ENCODE data around the gene LCA5. TPM values are rescaled to one million over a fixed set of nuclear protein-coding genes. Genes with fewer than 3 reads are reported as not detected.

Gene LCA5
- total RNA-seq, 1 experiment from 2014 or later = 2.0 TPM

DNA sequence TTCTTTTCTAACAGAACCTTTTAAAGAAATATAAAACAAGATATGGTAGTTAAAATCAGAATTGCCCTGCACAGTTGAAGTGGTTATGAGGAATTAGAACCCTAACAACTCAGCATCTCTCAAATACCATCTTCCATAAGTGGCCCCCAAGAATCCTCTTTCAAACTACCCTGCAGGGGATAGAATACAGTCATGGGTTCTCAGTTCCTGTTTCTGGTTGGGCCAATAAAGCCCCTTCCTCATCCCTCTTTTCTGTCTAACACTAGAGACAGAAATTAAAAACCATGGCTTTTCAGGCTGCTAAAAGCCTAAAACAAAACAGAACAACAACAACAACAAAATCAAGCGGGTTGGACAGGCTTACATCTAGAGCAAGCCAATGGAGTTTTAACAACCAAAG lies 6.7 kb upstream of the LCA5 start:
- TF ChIP-seq YY1 (IDR thresholded peaks at IDR 0.05; ENCODE audit: extremely low read depth, insufficient replicate concordance, low read depth, low read length) (no peak), FOSL1 (IDR thresholded peaks at IDR 0.05; ENCODE audit: low read depth) (no peak), ZNF274 (IDR thresholded peaks at IDR 0.05; ENCODE audit: low read depth, low read length) (no peak), ELF1 (IDR thresholded peaks at IDR 0.05; ENCODE audit: borderline replicate concordance, low read depth) (no peak), POLR2A (IDR thresholded peaks at IDR 0.05; ENCODE audit: borderline replicate concordance, extremely low read depth, insufficient read depth, insufficient read length) (no peak), JUND (IDR thresholded peaks at IDR 0.05) (no peak), EZH2 (IDR thresholded peaks at IDR 0.05) (no peak), EGR1 (IDR thresholded peaks at IDR 0.05; ENCODE audit: low read depth) (no peak), SIN3A (IDR thresholded peaks at IDR 0.05; ENCODE audit: low read depth) (no peak), ZFX (IDR thresholded peaks at IDR 0.05) (no peak), CBX3 (IDR thresholded peaks at IDR 0.05; ENCODE audit: low read depth) (no peak), SP1 (IDR thresholded peaks at IDR 0.05; ENCODE audit: low read depth) (no peak), RAD21 (IDR thresholded peaks at IDR 0.05; ENCODE audit: low read depth) (no peak), POLR2AphosphoS5 (IDR thresholded peaks at IDR 0.05; ENCODE audit: low read depth, low read length) (no peak), EZH2phosphoT487 (IDR thresholded peaks at IDR 0.05; ENCODE audit: borderline replicate concordance) (no peak)
- TF ChIP-seq, protein P1, sequence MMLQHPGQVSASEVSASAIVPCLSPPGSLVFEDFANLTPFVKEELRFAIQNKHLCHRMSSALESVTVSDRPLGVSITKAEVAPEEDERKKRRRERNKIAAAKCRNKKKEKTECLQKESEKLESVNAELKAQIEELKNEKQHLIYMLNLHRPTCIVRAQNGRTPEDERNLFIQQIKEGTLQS (IDR thresholded peaks at IDR 0.05) = no peak
- TF ChIP-seq, protein P2, sequence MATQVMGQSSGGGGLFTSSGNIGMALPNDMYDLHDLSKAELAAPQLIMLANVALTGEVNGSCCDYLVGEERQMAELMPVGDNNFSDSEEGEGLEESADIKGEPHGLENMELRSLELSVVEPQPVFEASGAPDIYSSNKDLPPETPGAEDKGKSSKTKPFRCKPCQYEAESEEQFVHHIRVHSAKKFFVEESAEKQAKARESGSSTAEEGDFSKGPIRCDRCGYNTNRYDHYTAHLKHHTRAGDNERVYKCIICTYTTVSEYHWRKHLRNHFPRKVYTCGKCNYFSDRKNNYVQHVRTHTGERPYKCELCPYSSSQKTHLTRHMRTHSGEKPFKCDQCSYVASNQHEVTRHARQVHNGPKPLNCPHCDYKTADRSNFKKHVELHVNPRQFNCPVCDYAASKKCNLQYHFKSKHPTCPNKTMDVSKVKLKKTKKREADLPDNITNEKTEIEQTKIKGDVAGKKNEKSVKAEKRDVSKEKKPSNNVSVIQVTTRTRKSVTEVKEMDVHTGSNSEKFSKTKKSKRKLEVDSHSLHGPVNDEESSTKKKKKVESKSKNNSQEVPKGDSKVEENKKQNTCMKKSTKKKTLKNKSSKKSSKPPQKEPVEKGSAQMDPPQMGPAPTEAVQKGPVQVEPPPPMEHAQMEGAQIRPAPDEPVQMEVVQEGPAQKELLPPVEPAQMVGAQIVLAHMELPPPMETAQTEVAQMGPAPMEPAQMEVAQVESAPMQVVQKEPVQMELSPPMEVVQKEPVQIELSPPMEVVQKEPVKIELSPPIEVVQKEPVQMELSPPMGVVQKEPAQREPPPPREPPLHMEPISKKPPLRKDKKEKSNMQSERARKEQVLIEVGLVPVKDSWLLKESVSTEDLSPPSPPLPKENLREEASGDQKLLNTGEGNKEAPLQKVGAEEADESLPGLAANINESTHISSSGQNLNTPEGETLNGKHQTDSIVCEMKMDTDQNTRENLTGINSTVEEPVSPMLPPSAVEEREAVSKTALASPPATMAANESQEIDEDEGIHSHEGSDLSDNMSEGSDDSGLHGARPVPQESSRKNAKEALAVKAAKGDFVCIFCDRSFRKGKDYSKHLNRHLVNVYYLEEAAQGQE (IDR thresholded peaks at IDR 0.05; ENCODE audit: low read depth) = no peak
- TF ChIP-seq, protein P3, sequence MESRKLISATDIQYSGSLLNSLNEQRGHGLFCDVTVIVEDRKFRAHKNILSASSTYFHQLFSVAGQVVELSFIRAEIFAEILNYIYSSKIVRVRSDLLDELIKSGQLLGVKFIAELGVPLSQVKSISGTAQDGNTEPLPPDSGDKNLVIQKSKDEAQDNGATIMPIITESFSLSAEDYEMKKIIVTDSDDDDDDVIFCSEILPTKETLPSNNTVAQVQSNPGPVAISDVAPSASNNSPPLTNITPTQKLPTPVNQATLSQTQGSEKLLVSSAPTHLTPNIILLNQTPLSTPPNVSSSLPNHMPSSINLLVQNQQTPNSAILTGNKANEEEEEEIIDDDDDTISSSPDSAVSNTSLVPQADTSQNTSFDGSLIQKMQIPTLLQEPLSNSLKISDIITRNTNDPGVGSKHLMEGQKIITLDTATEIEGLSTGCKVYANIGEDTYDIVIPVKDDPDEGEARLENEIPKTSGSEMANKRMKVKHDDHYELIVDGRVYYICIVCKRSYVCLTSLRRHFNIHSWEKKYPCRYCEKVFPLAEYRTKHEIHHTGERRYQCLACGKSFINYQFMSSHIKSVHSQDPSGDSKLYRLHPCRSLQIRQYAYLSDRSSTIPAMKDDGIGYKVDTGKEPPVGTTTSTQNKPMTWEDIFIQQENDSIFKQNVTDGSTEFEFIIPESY (IDR thresholded peaks at IDR 0.05; ENCODE audit: extremely low read depth, insufficient replicate concordance, low read length) = no peak
- Histone ChIP-seq H3K9ac (ENCODE audit: low read length) (peak overlapping the region; percentile 27; the same call in 1 of the 2 replicates), H3K4me2 (ENCODE audit: low read length) (peak overlapping the region; percentile 62), H3K4me1 (ENCODE audit: control insufficient read depth in 1 of 2, insufficient read depth in 2 of 2, low read length in 2 of 2) (peaks cover 17 to 26% of the 10 kb centered on the region in 2 experiments), H3K4me3 (replicated peaks in 1 of 2; ENCODE audit: low read depth in 1 of 2, low read length in 2 of 2) (no peak overlapping the region), H3K9me3 (ENCODE audit: control insufficient read depth in 1 of 2, insufficient read depth in 1 of 2, low read depth in 1 of 2, low read length in 2 of 2) (no peaks in the 10 kb centered on the region), H3K27ac (ENCODE audit: low read depth, low read length) (no peak overlapping the region), H3K9me2 (ENCODE audit: insufficient read depth) (no peaks in the 10 kb centered on the region), H2AFZ (ENCODE audit: low read depth, low read length, poor library complexity, severe bottlenecking) (no peak overlapping the region), H3K36me3 (ENCODE audit: control insufficient read depth in 1 of 2, insufficient read depth in 2 of 2, low read length in 2 of 2) (no peaks in the 10 kb centered on the region), H3K79me2 (ENCODE audit: insufficient read depth, low read length) (no peaks in the 10 kb centered on the region), H3K27me3 (ENCODE audit: insufficient read depth, low read length) (no peaks in the 10 kb centered on the region), H4K20me1 (ENCODE audit: insufficient read depth) (no peaks in the 10 kb centered on the region)
- intact Hi-C loops (cut with micrococcal nuclease) = loop anchor here (10.0 kb wide), 1 partner anchor 459 kb away; no protein-coding TSS in a partner anchor
- no peak for ATAC-seq
- DNase-seq (ENCODE audit: low read depth, low spot score) = no peak
- ChIA-PET CTCF (interaction anchor here (1.6 kb wide), 1 partner anchor 112 kb away, joined by 4 read pairs; no protein-coding TSS in a partner anchor), RAD21 (ENCODE audit: low non-redundant PET in 1 of 2, low total read pairs in 2 of 2, uncharacterized antibody in 2 of 2, unreplicated experiment in 2 of 2) (no interaction called here), POLR2A (no interaction called here)
- BruUV-seq (replicated peaks) = no TSS peak
